Measurements from ENCODE around the gene TRABD2B.

DNA sequence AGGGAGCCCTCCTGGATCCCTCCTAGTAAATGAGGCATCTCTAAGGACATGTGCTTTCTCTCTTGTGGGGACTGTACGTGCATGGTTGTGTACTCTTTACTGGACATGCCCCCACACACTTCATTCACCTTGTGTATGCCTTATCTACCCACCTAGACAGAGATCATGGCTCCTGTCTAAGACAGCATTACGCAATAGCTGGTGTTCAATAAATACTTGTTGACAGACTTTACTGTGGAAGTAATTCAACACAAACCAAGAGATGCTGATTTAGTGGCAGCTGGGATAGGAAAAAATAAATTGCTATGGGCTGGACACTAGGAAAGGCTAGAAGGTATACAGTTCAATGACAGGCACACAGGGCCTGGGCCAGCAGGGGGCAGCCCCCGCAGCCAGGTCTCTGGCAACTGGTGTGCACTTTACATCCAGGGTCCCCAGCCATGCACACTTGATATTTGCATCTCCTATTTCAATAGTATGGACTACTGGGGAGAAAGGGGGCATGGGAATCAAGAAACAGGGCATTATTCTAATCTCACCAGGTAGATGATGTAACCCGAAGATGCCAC lies 24.2 kb downstream of the TRABD2B start:
- TF ChIP-seq EZH2 (IDR thresholded peaks at IDR 0.05; ENCODE audit: insufficient read depth, poor library complexity, severe bottlenecking) = no peak
- TF ChIP-seq EZH2phosphoT487 (IDR thresholded peaks at IDR 0.05; ENCODE audit: insufficient read depth, low read depth) = no peak

All from GM23248 (cell line).